PC-3 (cell line): ENCODE results near the gene SOX12. TPM values are rescaled to one million over a fixed set of nuclear protein-coding genes. Genes with fewer than 3 reads are reported as not detected.

Experiments
- ATAC-seq: fragments of 200-7000 bp; cut with Tn5 transposase; 2 replicates; pipeline ENCODE4 v1.9.1; 2020; ENCODE audit warnings: mild to moderate bottlenecking, moderate library complexity
- BruUV-seq: library from RNA; stranded (reverse); fragments of 400-500 nt; replicated peaks from 2 replicates; lab custom pipeline; 2021; lab: Mats Ljungman, UMichigan
- CTCF ChIA-PET: fragments of 300-600 bp; sonication (Branson Sonifier 250); formaldehyde crosslinking; loops from one replicate; lab custom pipeline; 2022; ENCODE audit warnings: antibody characterized with exemption; lab: Charles Lee
- POLR2A ChIA-PET: fragments of 300-600 bp; sonication (Branson Sonifier 250); formaldehyde crosslinking; loops from one replicate; lab custom pipeline; 2022; ENCODE audit warnings: antibody characterized with exemption; ENCODE audit not compliant: unreplicated experiment; lab: Charles Lee
- DNase-seq: peaks from one replicate; pipeline ENCODE4 v3.0.0-alpha.2; 2015
- H2AFZ ChIP-seq: fragments of 300-600 bp; sonication (generic); 2 replicates; pipeline ENCODE4 v1.6.0; 2016; ENCODE audit warnings: antibody characterized with exemption, low read length
- H3F3A ChIP-seq: fragments of 300-600 bp; sonication (generic); one replicate; pipeline ENCODE4 v1.6.0; 2017; ENCODE audit warnings: antibody characterized with exemption, low read length, control low read depth, mild to moderate bottlenecking; ENCODE audit not compliant: unreplicated experiment
- H3K27ac ChIP-seq: fragments of 300-600 bp; sonication (generic); 2 replicates; pipeline ENCODE4 v1.5.1; 2016; ENCODE audit warnings: mild to moderate bottlenecking, low read length
- H3K27me3 ChIP-seq: fragments of 300-600 bp; sonication (generic); 2 replicates; pipeline ENCODE4 v1.6.1; 2016; ENCODE audit warnings: low read length, mixed read lengths
- H3K36me3 ChIP-seq: fragments of 300-600 bp; sonication (generic); 2 replicates; pipeline ENCODE4 v1.6.1; 2016; ENCODE audit warnings: low read depth, mixed run types, low read length, mixed read lengths
- H3K4me1 ChIP-seq: fragments of 300-600 bp; sonication (generic); 2 replicates; pipeline ENCODE4 v1.5.1; 2016; ENCODE audit warnings: low read length; ENCODE audit not compliant: insufficient read depth
- H3K4me2 ChIP-seq: fragments of 300-600 bp; sonication (generic); 2 replicates; pipeline ENCODE4 v1.6.0; 2016; ENCODE audit warnings: low read length
- H3K4me3 ChIP-seq: fragments of 300-600 bp; sonication (generic); 2 replicates; pipeline ENCODE4 v1.5.1; 2016; ENCODE audit warnings: mild to moderate bottlenecking, low read length, mixed read lengths
- H3K79me2 ChIP-seq: fragments of 300-600 bp; sonication (generic); 2 replicates; pipeline ENCODE4 v1.6.1; 2017; ENCODE audit warnings: low read length, mixed read lengths
- H3K9ac ChIP-seq: fragments of 300-600 bp; sonication (generic); 2 replicates; pipeline ENCODE4 v1.6.0; 2016; ENCODE audit warnings: mild to moderate bottlenecking, low read length
- H3K9me2 ChIP-seq: fragments of 300-600 bp; sonication (generic); replicated peaks from 2 replicates; pipeline ENCODE4 v1.6.1; 2016; ENCODE audit warnings: mixed run types, low read length, mixed read lengths
- H3K9me3 ChIP-seq: fragments of 300-600 bp; sonication (generic); 2 replicates; pipeline ENCODE4 v1.6.1; 2016; ENCODE audit warnings: low read length, mixed read lengths
- H4K20me1 ChIP-seq: fragments of 300-600 bp; sonication (generic); 2 replicates; pipeline ENCODE4 v1.6.1; 2016; ENCODE audit warnings: low read length, mixed read lengths
- EZH2 ChIP-seq: fragments of 300-600 bp; sonication (generic); IDR thresholded peaks from one replicate; pipeline ENCODE4 v1.6.1; 2017; ENCODE audit warnings: antibody characterized with exemption, mild to moderate bottlenecking, low read length; ENCODE audit not compliant: unreplicated experiment
- EZH2phosphoT487 ChIP-seq: fragments of 300-600 bp; sonication (generic); IDR thresholded peaks from 2 replicates; pipeline ENCODE4 v1.6.1; 2018; ENCODE audit warnings: mild to moderate bottlenecking, antibody characterized with exemption, low read length, borderline replicate concordance
- intact Hi-C: fragments of 100-400 bp; cut with micrococcal nuclease; formaldehyde crosslinking; loops from 2 replicates; pipeline ENCODE4 v1.9.0; 2023
- total RNA-seq: library from RNA; depleted of rRNA; stranded (reverse); fragments of >200 nt; gene quantifications from 2 replicates; pipeline ENCODE4 v1.2.3, GENCODE V29; 2014
- TF ChIP-seq, protein P1 (sequence below): fragments of 300-600 bp; sonication (generic); conservative IDR thresholded peaks from 2 replicates; pipeline ENCODE4 v1.5.1; 2017; ENCODE audit warnings: antibody characterized with exemption, low read depth, mild to moderate bottlenecking, low read length

The SOX12 gene
- total RNA-seq, 1 experiment from 2014 or later = 13.8 TPM

GRCh38 chr20:309841-310644, 15.3 kb upstream of the SOX12 start:
- Histone ChIP-seq H3K4me2 (no peak overlapping the region), H2AFZ (no peak overlapping the region), H3K36me3 (no peaks in the 10 kb centered on the region), H4K20me1 (no peaks in the 10 kb centered on the region), H3K27me3 (no peaks in the 10 kb centered on the region), H3K4me1 (peaks cover 17% of the 10 kb centered on the region), H3K79me2 (no peaks in the 10 kb centered on the region), H3K9me2 (no peaks in the 10 kb centered on the region), H3K9me3 (no peaks in the 10 kb centered on the region), H3K27ac (no peak overlapping the region), H3F3A (no peaks in the 10 kb centered on the region), H3K9ac (no peak overlapping the region), H3K4me3 (no peak overlapping the region)
- ATAC-seq = no peak
- ChIA-PET CTCF (interaction anchor here (0.6 kb wide), 2 partner anchors 13 to 85 kb away, joined by 5 to 6 read pairs; no protein-coding TSS in a partner anchor), POLR2A (no interaction called here)
- TF ChIP-seq EZH2 (no peak), EZH2phosphoT487 (no peak)
- TF ChIP-seq, protein P1, sequence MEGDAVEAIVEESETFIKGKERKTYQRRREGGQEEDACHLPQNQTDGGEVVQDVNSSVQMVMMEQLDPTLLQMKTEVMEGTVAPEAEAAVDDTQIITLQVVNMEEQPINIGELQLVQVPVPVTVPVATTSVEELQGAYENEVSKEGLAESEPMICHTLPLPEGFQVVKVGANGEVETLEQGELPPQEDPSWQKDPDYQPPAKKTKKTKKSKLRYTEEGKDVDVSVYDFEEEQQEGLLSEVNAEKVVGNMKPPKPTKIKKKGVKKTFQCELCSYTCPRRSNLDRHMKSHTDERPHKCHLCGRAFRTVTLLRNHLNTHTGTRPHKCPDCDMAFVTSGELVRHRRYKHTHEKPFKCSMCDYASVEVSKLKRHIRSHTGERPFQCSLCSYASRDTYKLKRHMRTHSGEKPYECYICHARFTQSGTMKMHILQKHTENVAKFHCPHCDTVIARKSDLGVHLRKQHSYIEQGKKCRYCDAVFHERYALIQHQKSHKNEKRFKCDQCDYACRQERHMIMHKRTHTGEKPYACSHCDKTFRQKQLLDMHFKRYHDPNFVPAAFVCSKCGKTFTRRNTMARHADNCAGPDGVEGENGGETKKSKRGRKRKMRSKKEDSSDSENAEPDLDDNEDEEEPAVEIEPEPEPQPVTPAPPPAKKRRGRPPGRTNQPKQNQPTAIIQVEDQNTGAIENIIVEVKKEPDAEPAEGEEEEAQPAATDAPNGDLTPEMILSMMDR = no peak
- DNase-seq = no peak
- intact Hi-C loops = no loop called here
- BruUV-seq = no TSS peak

DNA sequence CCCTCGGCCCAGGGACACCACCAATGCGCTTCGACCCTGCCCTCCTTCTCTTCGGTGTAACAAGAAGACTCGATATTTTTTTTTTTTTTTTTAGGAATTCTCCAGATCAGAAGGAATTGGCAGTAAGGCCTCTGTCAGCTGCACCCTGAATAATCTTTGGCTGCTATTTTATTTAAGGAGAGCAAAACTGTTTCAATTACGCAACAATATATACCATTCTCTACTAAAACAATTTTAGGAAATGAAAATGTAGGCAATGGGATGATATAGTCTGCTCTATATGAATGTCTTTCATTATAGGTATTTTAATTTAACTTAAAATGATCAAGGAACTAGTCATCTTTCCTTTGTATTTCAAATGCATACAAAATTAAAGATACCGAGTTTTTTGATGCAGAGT, 14.7 kb upstream of the SOX12 start:
- no peaks in the 10 kb centered on the region for H3F3A ChIP-seq

More for the DNA sequence above, 14.7 kb upstream of the SOX12 start:
- Histone ChIP-seq H3K4me1 (peaks cover 17% of the 10 kb centered on the region), H3K9ac (no peak overlapping the region), H3K36me3 (no peaks in the 10 kb centered on the region), H3K79me2 (no peaks in the 10 kb centered on the region), H3K9me2 (no peaks in the 10 kb centered on the region), H3K4me3 (no peak overlapping the region), H4K20me1 (no peaks in the 10 kb centered on the region), H3K4me2 (no peak overlapping the region), H3K9me3 (no peaks in the 10 kb centered on the region), H3K27me3 (no peaks in the 10 kb centered on the region), H2AFZ (no peak overlapping the region), H3K27ac (no peak overlapping the region)
- ChIA-PET POLR2A (no interaction called here), CTCF (interaction anchor here (0.6 kb wide), 2 partner anchors 13 to 85 kb away, joined by 5 to 6 read pairs; no protein-coding TSS in a partner anchor)
- no peak for DNase-seq
- no peak for ATAC-seq
- intact Hi-C loops = no loop called here
- no TSS peak for BruUV-seq
- TF ChIP-seq, protein P1 = no peak
- no peak for TF ChIP-seq EZH2phosphoT487
- no peak for TF ChIP-seq EZH2
